H9 (cell line): Measurements from ENCODE around the gene SUOX. TPM values are rescaled to one million over a fixed set of nuclear protein-coding genes. Genes with fewer than 3 reads are reported as not detected.

ENCODE experiments used
- DNase-seq: peaks from one replicate; pipeline ENCODE4 v3.0.0-alpha.2; 2017
- H2AFZ ChIP-seq: one replicate; pipeline ENCODE4 v1.6.1; 2013; ENCODE audit warnings: mild to moderate bottlenecking, low read length, control low read depth, moderate library complexity
- H2AK5ac ChIP-seq: 2 replicates; pipeline ENCODE4 v1.6.1; 2013; ENCODE audit warnings: low read length, control low read depth, mixed read lengths; ENCODE audit not compliant: insufficient read length
- H2BK120ac ChIP-seq: one replicate; pipeline ENCODE4 v1.6.1; 2013; ENCODE audit warnings: low read depth, mild to moderate bottlenecking, low read length, control low read depth, inconsistent platforms; ENCODE audit not compliant: poor library complexity, severe bottlenecking
- H2BK12ac ChIP-seq: 2 replicates; pipeline ENCODE4 v1.6.1; 2013; ENCODE audit warnings: low read length, control low read depth, mixed read lengths, low read depth; ENCODE audit not compliant: insufficient read length
- H2BK15ac ChIP-seq: 2 replicates; pipeline ENCODE4 v1.6.1; 2013; ENCODE audit warnings: low read depth, low read length, control low read depth
- H2BK20ac ChIP-seq: one replicate; pipeline ENCODE4 v1.6.1; 2013; ENCODE audit warnings: low read depth, mild to moderate bottlenecking, low read length, control low read depth, inconsistent platforms; ENCODE audit not compliant: poor library complexity, severe bottlenecking
- H2BK5ac ChIP-seq: 2 replicates; pipeline ENCODE4 v1.6.1; 2013; ENCODE audit warnings: low read length, control low read depth, mixed read lengths; ENCODE audit not compliant: insufficient read length
- H3K14ac ChIP-seq: 2 replicates; pipeline ENCODE4 v1.6.1; 2013; ENCODE audit warnings: low read length, control low read depth; ENCODE audit not compliant: insufficient read depth
- H3K18ac ChIP-seq: 2 replicates; pipeline ENCODE4 v1.6.1; 2013; ENCODE audit warnings: low read depth, mild to moderate bottlenecking, mixed read lengths, low read length, control low read depth; ENCODE audit not compliant: insufficient read length
- H3K23ac ChIP-seq: 2 replicates; pipeline ENCODE4 v1.6.1; 2013; ENCODE audit warnings: low read length, control low read depth, mixed read lengths, low read depth; ENCODE audit not compliant: insufficient read length
- H3K23me2 ChIP-seq: 2 replicates; pipeline ENCODE4 v1.6.1; 2013; ENCODE audit warnings: low read depth, mild to moderate bottlenecking, mixed read lengths, low read length, control low read depth; ENCODE audit not compliant: insufficient read length, poor library complexity, severe bottlenecking
- H3K27ac ChIP-seq: 2 replicates; pipeline ENCODE4 v1.5.1; 2013; ENCODE audit warnings: low read length, control low read depth, mixed read lengths, low read depth; ENCODE audit not compliant: insufficient read length
- H3K27me3 ChIP-seq: 2 replicates; pipeline ENCODE4 v1.6.1; 2013; ENCODE audit warnings: low read length, control low read depth, inconsistent platforms; ENCODE audit not compliant: insufficient read depth
- H3K4ac ChIP-seq: 2 replicates; pipeline ENCODE4 v1.6.1; 2013; ENCODE audit warnings: low read depth, mild to moderate bottlenecking, control low read depth, inconsistent platforms, low read length, moderate library complexity
- H3K4me1 ChIP-seq: 2 replicates; pipeline ENCODE4 v1.6.1; 2013; ENCODE audit warnings: low read length, control low read depth, inconsistent platforms; ENCODE audit not compliant: insufficient read depth
- H3K4me2 ChIP-seq: 2 replicates; pipeline ENCODE4 v1.6.1; 2013; ENCODE audit warnings: low read length, control low read depth, mixed read lengths; ENCODE audit not compliant: insufficient read length, insufficient read depth
- H3K56ac ChIP-seq: 2 replicates; pipeline ENCODE4 v1.6.1; 2013; ENCODE audit warnings: low read depth, mild to moderate bottlenecking, mixed read lengths, low read length, control low read depth; ENCODE audit not compliant: insufficient read length
- H3K79me1 ChIP-seq: 2 replicates; pipeline ENCODE4 v1.6.1; 2013; ENCODE audit warnings: low read depth, mild to moderate bottlenecking, moderate library complexity, low read length, control low read depth, inconsistent platforms; ENCODE audit not compliant: insufficient read depth, poor library complexity, severe bottlenecking
- H3K79me2 ChIP-seq: 2 replicates; pipeline ENCODE4 v1.6.1; 2013; ENCODE audit warnings: low read length, control low read depth, inconsistent platforms; ENCODE audit not compliant: insufficient read depth
- H3K9ac ChIP-seq: 2 replicates; pipeline ENCODE4 v1.6.1; 2013; ENCODE audit warnings: low read length, control low read depth, mixed read lengths; ENCODE audit not compliant: insufficient read length; ENCODE audit errors: extremely low read depth
- H3K9me3 ChIP-seq: one replicate; pipeline ENCODE4 v1.6.1; 2013; ENCODE audit warnings: low read depth, low read length, inconsistent platforms; ENCODE audit not compliant: control insufficient read depth
- H3T11ph ChIP-seq: one replicate; pipeline ENCODE4 v1.6.1; 2013; ENCODE audit warnings: mild to moderate bottlenecking, low read length, control low read depth, inconsistent platforms
- H4K20me1 ChIP-seq: one replicate; pipeline ENCODE4 v1.6.1; 2013; ENCODE audit not compliant: control insufficient read depth, insufficient read length, insufficient read depth
- H4K5ac ChIP-seq: 2 replicates; pipeline ENCODE4 v1.6.1; 2013; ENCODE audit warnings: low read depth, mild to moderate bottlenecking, mixed read lengths, low read length, control low read depth; ENCODE audit not compliant: insufficient read length
- H4K8ac ChIP-seq: replicated peaks from 2 replicates; pipeline ENCODE4 v1.6.1; 2013; ENCODE audit warnings: low read length, control low read depth, mixed read lengths, low read depth; ENCODE audit not compliant: insufficient read length
- H4K91ac ChIP-seq: 2 replicates; pipeline ENCODE4 v1.6.1; 2013; ENCODE audit warnings: low read depth, mild to moderate bottlenecking, moderate library complexity, mixed read lengths, low read length, control low read depth; ENCODE audit not compliant: insufficient read length
- H3K27ac Mint-ChIP-seq, 3 experiments: 2 replicates in 2 of 3; 3 replicates in 1 of 3; pipeline ENCODE4 v1.8.0; 2020 to 2021; ENCODE audit warnings: mixed read lengths in 3 of 3, mild to moderate bottlenecking in 1 of 3, moderate library complexity in 1 of 3
- H3K27me3 Mint-ChIP-seq: 2 replicates; pipeline ENCODE4 v1.8.0; 2021; ENCODE audit warnings: low read depth, mild to moderate bottlenecking, moderate library complexity, mixed read lengths
- H3K36me3 Mint-ChIP-seq, 3 experiments: 2 replicates in 2 of 3; 3 replicates in 1 of 3; pipeline ENCODE4 v1.8.0; 2020 to 2021; ENCODE audit warnings: low read depth in 3 of 3, mixed read lengths in 3 of 3; ENCODE audit not compliant: insufficient read depth in 1 of 3
- H3K4me1 Mint-ChIP-seq, 2 experiments: 2 replicates each; pipeline ENCODE4 v1.8.0; 2020; ENCODE audit warnings: mixed read lengths in 2 of 2
- H3K4me3 Mint-ChIP-seq, 2 experiments: 2 replicates in 1 of 2; 3 replicates in 1 of 2; pipeline ENCODE4 v1.8.0; 2020 to 2021; ENCODE audit warnings: mild to moderate bottlenecking in 2 of 2, mixed read lengths in 2 of 2, moderate library complexity in 1 of 2
- H3K9me3 Mint-ChIP-seq, 2 experiments: 2 replicates in 1 of 2; 3 replicates in 1 of 2; pipeline ENCODE4 v1.8.0; 2020; ENCODE audit warnings: mild to moderate bottlenecking in 2 of 2, mixed read lengths in 2 of 2, moderate library complexity in 1 of 2
- CTCF ChIP-seq: fragments of 200-600 bp; sonication (generic); conservative IDR thresholded peaks from 3 replicates; pipeline ENCODE4 v1.8.0; 2021; ENCODE audit warnings: antibody characterized with exemption, mild to moderate bottlenecking
- WGBS: extraction: QIAGEN DNeasy Blood & Tissue Kit; methylation state at CpG from one replicate; pipeline ENCODE4 v1.1.7; 2013; ENCODE audit warnings: missing lambda C conversion rate, low lambda C conversion rate, mixed read lengths; ENCODE audit not compliant: insufficient read length; ENCODE audit errors: extremely low coverage; 5-methylcytosine and 5-hydroxymethylcytosine counted together
- total RNA-seq: library from RNA; stranded (reverse); gene quantifications from 2 replicates; pipeline ENCODE4 v1.2.1, GENCODE V29; 2021

SUOX gene
- total RNA-seq, 1 experiment from 2014 or later, result 21.0 TPM

GRCh38 chr12:56013482-56013881 lies 16.4 kb downstream of the SUOX start:
- Mint-ChIP-seq H3K27ac (peak overlapping the region in 2 of 3 experiments; percentile 29 to 30; a peak in 1 of 7 replicates), H3K9me3 (no peaks in the 10 kb centered on the region), H3K27me3 (no peaks in the 10 kb centered on the region), H3K36me3 (peaks cover 5 to 14% (median 10%) of the 10 kb centered on the region in 3 experiments), H3K4me3 (no peak overlapping the region), H3K4me1 (peaks cover 0 to 2% of the 10 kb centered on the region in 2 experiments; a peak in 3 of 4 replicates)
- no peak overlapping the region for H2BK12ac ChIP-seq
- H3K27me3 ChIP-seq, result no peaks in the 10 kb centered on the region
- no peak overlapping the region for H3K18ac ChIP-seq
- no peak overlapping the region for H2AK5ac ChIP-seq
- no peak overlapping the region for H3T11ph ChIP-seq
- no peak overlapping the region for H3K23ac ChIP-seq
- no peaks in the 10 kb centered on the region for H3K4me1 ChIP-seq
- no peak overlapping the region for H3K4ac ChIP-seq
- H3K79me1 ChIP-seq, result no peaks in the 10 kb centered on the region
- H2BK15ac ChIP-seq, result no peak overlapping the region
- no peak overlapping the region for H3K9ac ChIP-seq
- no peak overlapping the region for H4K8ac ChIP-seq
- H4K20me1 ChIP-seq, result no peaks in the 10 kb centered on the region
- TF ChIP-seq CTCF, result no peak
- H3K56ac ChIP-seq, result no peak overlapping the region
- H3K9me3 ChIP-seq, result no peaks in the 10 kb centered on the region
- no peak overlapping the region for H2BK5ac ChIP-seq
- no peak overlapping the region for H2AFZ ChIP-seq
- no peak overlapping the region for H3K14ac ChIP-seq
- WGBS, result no CpG with 5 or more reads among the region's 5 CpGs
- H2BK120ac ChIP-seq, result no peak overlapping the region
- H3K23me2 ChIP-seq, result no peaks in the 10 kb centered on the region
- no peak overlapping the region for H4K91ac ChIP-seq
- no peak overlapping the region for H3K4me2 ChIP-seq
- DNase-seq, result no peak
- H2BK20ac ChIP-seq, result no peak overlapping the region
- H3K79me2 ChIP-seq, result no peaks in the 10 kb centered on the region
- H4K5ac ChIP-seq, result no peak overlapping the region
- no peak overlapping the region for H3K27ac ChIP-seq
